Measurements from ENCODE around the gene SYNRG. TPM values are rescaled to one million over a fixed set of nuclear protein-coding genes. Genes with fewer than 3 reads are reported as not detected.

SYNRG gene
- total RNA-seq, 1 donor from 2014 or later: 10.4 TPM

DNA sequence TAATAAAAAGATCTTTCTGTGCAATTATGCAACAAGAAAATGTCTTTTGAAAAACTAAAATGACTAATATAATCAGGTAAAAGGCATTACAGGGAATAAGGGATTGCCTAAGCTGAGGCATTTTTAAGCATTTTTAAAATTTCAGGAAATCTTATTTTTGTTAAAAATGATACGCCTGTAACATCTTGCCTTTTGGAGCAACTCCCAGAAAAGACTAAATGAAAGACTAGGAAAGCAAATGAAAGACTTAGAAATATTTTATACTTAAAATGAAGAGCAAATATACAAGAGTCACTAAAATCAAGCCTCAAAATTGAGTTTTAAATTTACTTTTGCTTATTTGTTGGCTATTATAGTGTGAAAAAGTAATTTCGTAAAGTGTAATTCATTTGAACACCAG, 63.7 kb downstream of the SYNRG start:
- TF ChIP-seq, protein P1, sequence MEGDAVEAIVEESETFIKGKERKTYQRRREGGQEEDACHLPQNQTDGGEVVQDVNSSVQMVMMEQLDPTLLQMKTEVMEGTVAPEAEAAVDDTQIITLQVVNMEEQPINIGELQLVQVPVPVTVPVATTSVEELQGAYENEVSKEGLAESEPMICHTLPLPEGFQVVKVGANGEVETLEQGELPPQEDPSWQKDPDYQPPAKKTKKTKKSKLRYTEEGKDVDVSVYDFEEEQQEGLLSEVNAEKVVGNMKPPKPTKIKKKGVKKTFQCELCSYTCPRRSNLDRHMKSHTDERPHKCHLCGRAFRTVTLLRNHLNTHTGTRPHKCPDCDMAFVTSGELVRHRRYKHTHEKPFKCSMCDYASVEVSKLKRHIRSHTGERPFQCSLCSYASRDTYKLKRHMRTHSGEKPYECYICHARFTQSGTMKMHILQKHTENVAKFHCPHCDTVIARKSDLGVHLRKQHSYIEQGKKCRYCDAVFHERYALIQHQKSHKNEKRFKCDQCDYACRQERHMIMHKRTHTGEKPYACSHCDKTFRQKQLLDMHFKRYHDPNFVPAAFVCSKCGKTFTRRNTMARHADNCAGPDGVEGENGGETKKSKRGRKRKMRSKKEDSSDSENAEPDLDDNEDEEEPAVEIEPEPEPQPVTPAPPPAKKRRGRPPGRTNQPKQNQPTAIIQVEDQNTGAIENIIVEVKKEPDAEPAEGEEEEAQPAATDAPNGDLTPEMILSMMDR (conservative IDR thresholded peaks at IDR 0.05; ENCODE audit: low read depth, low read length): no peak
- DNase-seq (ENCODE audit: low read depth): no peak
- no peak overlapping the region for H3K4me3 ChIP-seq (ENCODE audit: low read depth, low read length)

DNA sequence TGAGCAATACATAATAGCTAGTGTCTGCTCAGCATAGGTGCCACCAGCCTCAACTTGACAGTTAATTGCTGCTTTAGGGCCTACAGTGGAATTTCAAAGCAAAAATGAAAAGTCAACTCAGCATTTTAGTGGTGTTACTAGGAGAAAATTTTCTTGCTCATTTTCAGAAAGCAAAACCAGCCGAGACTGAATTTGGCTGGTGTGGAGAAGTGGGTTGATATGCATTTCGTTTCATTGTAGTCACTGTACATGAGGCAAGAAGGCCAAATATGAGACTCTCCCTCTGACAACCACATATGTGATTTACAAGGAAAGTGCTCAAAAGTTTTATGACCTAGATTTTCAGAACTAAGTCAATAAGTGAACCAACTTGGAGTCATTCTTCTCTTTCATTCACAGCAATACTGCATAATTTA, 65.6 kb downstream of the SYNRG start:
- no peak for DNase-seq (ENCODE audit: low read depth)
- H3K4me3 ChIP-seq (ENCODE audit: low read depth, low read length): no peak overlapping the region
- TF ChIP-seq, protein P1 (conservative IDR thresholded peaks at IDR 0.05; ENCODE audit: low read depth, low read length): no peak

DNA sequence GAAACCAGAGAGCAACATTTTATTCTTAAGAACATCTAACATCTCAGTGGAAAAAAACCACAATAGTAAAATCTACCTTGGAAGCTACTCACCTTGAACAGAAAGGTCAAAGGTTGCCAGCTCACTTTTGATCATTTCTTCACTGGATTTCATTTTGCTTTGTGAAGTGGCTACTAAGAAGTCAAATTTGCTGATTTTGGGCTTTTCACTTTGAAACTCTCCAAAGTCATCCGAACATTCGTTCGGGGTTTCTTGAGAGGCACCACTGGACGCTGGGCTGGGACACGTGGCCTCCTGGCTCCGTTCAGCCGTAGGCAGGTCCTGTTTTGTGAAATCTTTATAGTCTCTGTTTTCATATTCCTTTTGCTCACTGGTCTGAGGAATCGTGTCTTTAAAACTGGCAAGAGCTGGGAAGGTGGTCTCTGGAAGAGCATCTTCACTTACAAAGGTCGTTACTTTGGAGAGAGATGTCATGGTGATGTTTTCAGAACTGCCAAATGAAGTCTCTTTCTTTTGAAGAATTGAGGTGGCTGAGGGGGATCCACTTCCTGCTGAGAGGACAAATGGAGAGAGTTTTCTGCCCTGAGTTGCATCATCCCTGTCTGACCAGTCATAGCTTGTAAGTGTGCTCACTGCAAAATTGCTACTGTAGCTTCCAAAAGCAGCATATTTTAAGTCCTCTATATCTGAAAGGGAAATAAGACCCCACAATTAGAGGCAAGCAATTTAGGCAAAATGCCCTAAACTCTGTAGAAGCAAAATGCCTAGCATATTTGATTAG, 67.1 kb downstream of the SYNRG start:
- DNase-seq (ENCODE audit: low read depth): no peak
- TF ChIP-seq, protein P1 (conservative IDR thresholded peaks at IDR 0.05; ENCODE audit: low read depth, low read length): no peak
- no peak overlapping the region for H3K4me3 ChIP-seq (ENCODE audit: low read depth, low read length)

- DNase-seq (ENCODE audit: low read depth): no peak
- no peak overlapping the region for H3K4me3 ChIP-seq (ENCODE audit: low read depth, low read length)
- TF ChIP-seq, protein P1 (conservative IDR thresholded peaks at IDR 0.05; ENCODE audit: low read depth, low read length): no peak
Observed at GRCh38 chr17:37538981-37539659, 70.1 kb downstream of the SYNRG start.

DNA sequence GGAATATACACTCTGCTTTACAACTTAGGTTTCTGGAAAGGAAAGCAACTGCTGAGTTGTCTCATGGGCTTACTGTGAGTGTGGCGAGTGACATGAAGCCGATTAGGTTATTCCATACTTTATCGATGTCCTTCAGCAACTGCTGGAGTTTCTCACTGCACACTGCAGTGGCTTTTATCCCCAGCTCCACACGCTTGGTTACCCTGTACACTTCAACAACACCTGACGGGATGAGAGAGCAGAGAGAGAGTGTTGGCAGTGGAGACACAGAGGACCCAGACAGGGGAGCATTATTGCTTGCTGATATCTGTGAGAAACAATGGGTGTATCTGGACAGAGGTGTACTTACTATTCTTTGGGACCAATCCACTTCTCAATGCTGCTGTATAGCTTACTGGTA, 73.3 kb downstream of the SYNRG start:
- TF ChIP-seq, protein P1 (conservative IDR thresholded peaks at IDR 0.05; ENCODE audit: low read depth, low read length): no peak
- no peak overlapping the region for H3K4me3 ChIP-seq (ENCODE audit: low read depth, low read length)
- no peak for DNase-seq (ENCODE audit: low read depth)

DNA sequence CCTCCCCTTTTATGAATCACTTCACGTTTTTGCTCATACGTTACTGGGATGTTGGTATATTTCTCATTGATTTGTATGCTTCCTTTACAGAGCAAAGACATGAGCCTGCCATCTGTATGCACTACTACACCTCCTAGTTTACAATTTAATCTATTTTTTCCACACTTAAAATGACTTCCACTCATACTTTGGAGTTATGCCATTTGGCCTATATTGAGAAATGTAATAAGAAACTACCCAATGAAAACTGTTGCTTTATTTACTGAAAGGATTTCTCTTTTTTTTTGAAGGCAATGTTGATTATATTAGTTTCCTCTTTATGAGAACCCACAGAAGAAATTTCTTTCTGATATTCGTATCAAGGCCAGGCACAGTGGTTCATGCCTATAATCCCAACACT, 76.5 kb downstream of the SYNRG start:
- TF ChIP-seq, protein P1 (conservative IDR thresholded peaks at IDR 0.05; ENCODE audit: low read depth, low read length): no peak
- H3K4me3 ChIP-seq (ENCODE audit: low read depth, low read length): no peak overlapping the region
- DNase-seq (ENCODE audit: low read depth): no peak
